Caco-2 (cell line): Measurements from ENCODE around the gene LCN9. TPM values are rescaled to one million over a fixed set of nuclear protein-coding genes. Genes with fewer than 3 reads are reported as not detected.
"Not testable (repeated sequence)": the region's sequence is repeated elsewhere in the genome, so short reads cannot be mapped to it uniquely, and the experiment has no call there.

Experiments
- BruUV-seq: library from RNA; stranded (reverse); fragments of 400-500 nt; replicated peaks from 2 replicates; lab custom pipeline; 2021; lab: Mats Ljungman, UMichigan
- CTCF ChIA-PET: fragments of 300-600 bp; sonication (Branson Sonifier 250); formaldehyde crosslinking; loops from one replicate; lab custom pipeline; 2022; ENCODE audit warnings: antibody characterized with exemption; lab: Charles Lee
- POLR2A ChIA-PET: fragments of 300-600 bp; sonication (Branson Sonifier 250); formaldehyde crosslinking; loops from one replicate; lab custom pipeline; 2022; ENCODE audit warnings: antibody characterized with exemption; lab: Charles Lee
- DNase-seq, 2 experiments: peaks; one replicate each; pipeline versions ENCODE4 v3.0.0 to v3.0.0-alpha.2; 2020 to 2022
- H3K27me3 ChIP-seq: replicated peaks from 2 replicates; pipeline ENCODE4 v1.6.0; 2011; ENCODE audit warnings: low read length; ENCODE audit not compliant: control insufficient read depth, insufficient read depth
- H3K36me3 ChIP-seq: 2 replicates; pipeline ENCODE4 v1.5.1; 2011; ENCODE audit warnings: low read length; ENCODE audit not compliant: control insufficient read depth, insufficient read depth
- H3K4me1 ChIP-seq: fragments of 250-450 bp; sonication (Bioruptor Pico); 2 replicates; pipeline ENCODE4 v1.5.1; 2020; ENCODE audit warnings: mild to moderate bottlenecking
- H3K4me3 ChIP-seq: 2 replicates; pipeline ENCODE4 v1.5.1; 2011; ENCODE audit warnings: low read depth, mild to moderate bottlenecking, control low read depth, low read length
- H3K9me3 ChIP-seq: fragments of 250-450 bp; sonication (Bioruptor Pico); 2 replicates; pipeline ENCODE4 v1.5.1; 2020; ENCODE audit warnings: mild to moderate bottlenecking, moderate library complexity
- H3K27ac Mint-ChIP-seq: one replicate; pipeline ENCODE4 v1.8.0; 2022; ENCODE audit warnings: mixed read lengths; ENCODE audit not compliant: unreplicated experiment
- H3K27me3 Mint-ChIP-seq: one replicate; pipeline ENCODE4 v1.8.0; 2022; ENCODE audit warnings: mixed read lengths; ENCODE audit not compliant: insufficient read depth, unreplicated experiment
- H3K36me3 Mint-ChIP-seq: one replicate; pipeline ENCODE4 v1.8.0; 2022; ENCODE audit warnings: mild to moderate bottlenecking, mixed read lengths; ENCODE audit not compliant: insufficient read depth, unreplicated experiment
- H3K4me1 Mint-ChIP-seq: one replicate; pipeline ENCODE4 v1.8.0; 2022; ENCODE audit warnings: low read depth, mixed read lengths; ENCODE audit not compliant: unreplicated experiment
- H3K4me3 Mint-ChIP-seq: one replicate; pipeline ENCODE4 v1.8.0; 2022; ENCODE audit warnings: mild to moderate bottlenecking, moderate library complexity, mixed read lengths; ENCODE audit not compliant: unreplicated experiment
- H3K9me3 Mint-ChIP-seq: one replicate; pipeline ENCODE4 v1.8.0; 2022; ENCODE audit warnings: mixed read lengths; ENCODE audit not compliant: unreplicated experiment
- CTCF ChIP-seq, 2 experiments: fragments of 200-600 bp in 1 of 2; IDR thresholded peaks; 1 replicate in 1 of 2; 2 replicates in 1 of 2; pipeline versions ENCODE4 v1.5.1 to v1.8.0; 2011 to 2022; ENCODE audit warnings: antibody characterized with exemption in 1 of 2, control low read depth in 1 of 2, inconsistent platforms in 1 of 2, low read depth in 1 of 2, low read length in 1 of 2, mild to moderate bottlenecking in 1 of 2, moderate library complexity in 1 of 2; ENCODE audit not compliant: insufficient read depth in 1 of 2, severe bottlenecking in 1 of 2, unreplicated experiment in 1 of 2
- intact Hi-C: fragments of 100-400 bp; cut with micrococcal nuclease; formaldehyde crosslinking; loops from one replicate; pipeline ENCODE4 v1.10.0; 2022; ENCODE audit not compliant: unreplicated experiment
- total RNA-seq: library from RNA; stranded (reverse); gene quantifications from 2 replicates; pipeline ENCODE4 v1.2.3, GENCODE V29; 2022

Gene LCN9
- total RNA-seq, 1 experiment from 2014 or later, result not detected

GRCh38 chr9:135622415-135623020, 40.6 kb upstream of the LCN9 start:
- Mint-ChIP-seq H3K27ac (no peak overlapping the region), H3K36me3 (no peaks in the 10 kb centered on the region), H3K9me3 (peaks cover 14% of the 10 kb centered on the region), H3K27me3 (peaks cover 11% of the 10 kb centered on the region), H3K4me1 (no peaks in the 10 kb centered on the region), H3K4me3 (no peak overlapping the region)
- CTCF ChIA-PET, result no interaction called here
- no TSS peak for BruUV-seq
- Histone ChIP-seq H3K27me3 (no peaks in the 10 kb centered on the region), H3K4me1 (no peaks in the 10 kb centered on the region), H3K4me3 (no peak overlapping the region), H3K36me3 (no peaks in the 10 kb centered on the region), H3K9me3 (peaks cover 3% of the 10 kb centered on the region)
- POLR2A ChIA-PET, result no interaction called here
- no peak for TF ChIP-seq CTCF (IDR thresholded peaks at IDR 0.05; ENCODE audit: insufficient read depth in 1 of 2, low read depth in 1 of 2, low read length in 1 of 2, severe bottlenecking in 1 of 2, unreplicated experiment in 1 of 2)
- no peak for DNase-seq
- intact Hi-C loops, result no loop called here

GRCh38 chr9:135624282-135624681, 38.8 kb upstream of the LCN9 start:
- Histone ChIP-seq H3K36me3 (no peaks in the 10 kb centered on the region), H3K4me3 (no peak overlapping the region), H3K9me3 (peaks cover 7% of the 10 kb centered on the region), H3K27me3 (no peaks in the 10 kb centered on the region), H3K4me1 (no peaks in the 10 kb centered on the region)
- intact Hi-C loops, result no loop called here
- Mint-ChIP-seq H3K4me1 (no peaks in the 10 kb centered on the region), H3K9me3 (peaks cover 29% of the 10 kb centered on the region), H3K27ac (no peak overlapping the region), H3K27me3 (peaks cover 8% of the 10 kb centered on the region), H3K36me3 (no peaks in the 10 kb centered on the region), H3K4me3 (no peak overlapping the region)
- BruUV-seq, result no TSS peak
- TF ChIP-seq CTCF (IDR thresholded peaks at IDR 0.05; ENCODE audit: insufficient read depth in 1 of 2, low read depth in 1 of 2, low read length in 1 of 2, severe bottlenecking in 1 of 2, unreplicated experiment in 1 of 2), result no peak
- ChIA-PET POLR2A (no interaction called here), CTCF (no interaction called here)
- no peak for DNase-seq

GRCh38 chr9:135632841-135633240, 30.3 kb upstream of the LCN9 start:
- no peak for TF ChIP-seq CTCF (IDR thresholded peaks at IDR 0.05; ENCODE audit: insufficient read depth in 1 of 2, low read depth in 1 of 2, low read length in 1 of 2, severe bottlenecking in 1 of 2, unreplicated experiment in 1 of 2)
- Histone ChIP-seq H3K36me3 (no peaks in the 10 kb centered on the region), H3K27me3 (no peaks in the 10 kb centered on the region), H3K9me3 (peaks cover 4% of the 10 kb centered on the region; the same call in 1 of the 2 replicates), H3K4me3 (no peak overlapping the region), H3K4me1 (no peaks in the 10 kb centered on the region)
- intact Hi-C loops, result no loop called here
- no peak for DNase-seq
- Mint-ChIP-seq H3K36me3 (no peaks in the 10 kb centered on the region), H3K9me3 (peaks cover 30% of the 10 kb centered on the region), H3K27me3 (peaks cover 25% of the 10 kb centered on the region), H3K4me3 (no peak overlapping the region), H3K27ac (no peak overlapping the region), H3K4me1 (no peaks in the 10 kb centered on the region)
- ChIA-PET POLR2A (no interaction called here), CTCF (no interaction called here)
- BruUV-seq, result no TSS peak

- BruUV-seq, H3K4me1 ChIP-seq, CTCF ChIA-PET, H3K9me3 ChIP-seq, H3K4me3 ChIP-seq, H3K27ac Mint-ChIP-seq, H3K36me3 ChIP-seq, H3K36me3 Mint-ChIP-seq, H3K4me1 Mint-ChIP-seq, intact Hi-C loops, H3K27me3 ChIP-seq, H3K4me3 Mint-ChIP-seq, DNase-seq, POLR2A ChIA-PET: not testable (repeated sequence)
- peaks cover 11% of the 10 kb centered on the region for H3K9me3 Mint-ChIP-seq
- peaks cover 19% of the 10 kb centered on the region for H3K27me3 Mint-ChIP-seq
Measured at GRCh38 chr9:135636930-135637530, 26.1 kb upstream of the LCN9 start.
